ENCODE measurements around the gene DIAPH2.
"Not testable (repeated sequence)": the region's sequence is repeated elsewhere in the genome, so short reads cannot be mapped to it uniquely, and the experiment has no call there.

Gene DIAPH2

DNA sequence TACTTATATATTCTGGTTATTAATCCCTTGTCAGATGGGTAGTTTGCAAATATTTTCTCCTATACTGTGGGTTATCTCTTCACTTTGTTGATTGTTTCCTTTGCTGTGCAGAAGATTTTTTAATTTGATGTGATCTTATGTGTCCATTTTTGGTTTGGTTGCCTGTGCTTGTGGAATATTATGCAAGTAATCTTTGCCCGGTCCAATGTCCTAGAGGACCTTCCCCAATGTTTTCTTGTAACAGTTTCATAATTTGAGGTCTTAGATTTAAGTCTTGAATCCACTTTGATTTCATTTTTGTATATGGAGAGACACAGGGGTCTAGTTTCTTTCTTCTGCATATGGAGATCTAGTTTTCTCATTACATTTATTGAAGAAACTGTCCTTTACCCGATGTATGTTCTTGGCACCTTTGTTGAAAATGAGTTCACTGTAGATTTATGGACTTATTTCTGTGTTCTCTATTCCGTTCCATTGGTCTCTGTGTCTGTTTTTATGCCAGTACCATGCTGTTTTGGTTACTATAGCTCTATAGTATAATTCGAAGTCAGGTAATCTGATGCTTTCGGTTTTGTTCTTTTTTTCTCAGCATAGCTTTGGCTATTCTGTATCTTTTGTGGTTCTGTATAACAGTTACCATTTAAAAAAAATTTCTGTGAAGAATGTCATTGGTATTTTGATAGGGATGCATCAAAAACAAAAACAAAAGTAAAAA is 34.7 kb downstream of the DIAPH2 start:
- DNase-seq, result no peak

- no peak for DNase-seq
Observed at GRCh38 chrX:96721354-96721753, 36.7 kb downstream of the DIAPH2 start.

GRCh38 chrX:96722781-96723180 is 38.1 kb downstream of the DIAPH2 start:
- DNase-seq, result peak; percentile 53 to 78

GRCh38 chrX:96729053-96729452 is 44.4 kb downstream of the DIAPH2 start:
- no peak for DNase-seq

- no peak for DNase-seq
Observed at GRCh38 chrX:96729868-96730643, 45.4 kb downstream of the DIAPH2 start.

DNA sequence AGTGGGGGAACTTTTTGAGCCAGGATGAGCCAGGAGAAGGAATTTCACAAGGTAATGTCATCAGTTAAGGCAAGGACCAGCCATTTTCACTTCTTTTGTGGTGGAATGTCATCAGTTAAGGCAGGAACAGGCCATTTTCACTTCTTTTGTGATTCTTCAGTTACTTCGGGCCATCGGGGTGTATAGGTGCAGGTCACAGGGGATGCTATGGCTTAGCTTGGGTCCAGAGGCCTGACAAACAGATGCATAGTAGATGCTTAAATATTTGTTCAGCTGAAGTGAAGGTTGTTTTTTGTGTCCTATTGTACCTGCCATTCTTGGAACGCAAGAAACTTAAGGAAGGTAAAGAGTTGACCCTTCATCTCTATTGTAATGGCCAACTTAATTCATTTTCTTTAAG is 46.4 kb downstream of the DIAPH2 start:
- not testable (repeated sequence) for DNase-seq

GRCh38 chrX:96743367-96744073 is 58.9 kb downstream of the DIAPH2 start:
- DNase-seq, result no peak

DNA sequence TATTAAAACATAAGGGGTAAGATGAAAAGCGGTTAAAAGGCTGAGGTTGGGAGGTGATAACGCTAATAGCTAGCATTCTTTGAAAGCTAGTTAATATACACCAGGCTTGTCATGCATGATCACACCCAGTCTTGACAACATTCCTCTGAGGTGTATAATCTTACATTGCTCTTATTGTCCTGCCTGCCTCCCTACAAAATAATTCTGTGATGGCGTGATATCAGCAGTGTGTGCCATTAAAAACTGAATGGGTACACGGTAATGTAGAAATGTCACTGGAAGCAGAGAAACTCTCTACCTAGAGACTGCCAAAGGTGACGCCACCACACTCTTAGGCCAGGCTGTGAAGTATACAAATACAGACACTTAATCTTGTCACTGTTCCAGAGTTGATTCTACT is 68.1 kb downstream of the DIAPH2 start:
- no peak for DNase-seq

- no peak for DNase-seq
Observed at GRCh38 chrX:96753230-96753629, 68.6 kb downstream of the DIAPH2 start.

GRCh38 chrX:96756491-96756890 is 71.8 kb downstream of the DIAPH2 start:
- DNase-seq, result no peak

DNA sequence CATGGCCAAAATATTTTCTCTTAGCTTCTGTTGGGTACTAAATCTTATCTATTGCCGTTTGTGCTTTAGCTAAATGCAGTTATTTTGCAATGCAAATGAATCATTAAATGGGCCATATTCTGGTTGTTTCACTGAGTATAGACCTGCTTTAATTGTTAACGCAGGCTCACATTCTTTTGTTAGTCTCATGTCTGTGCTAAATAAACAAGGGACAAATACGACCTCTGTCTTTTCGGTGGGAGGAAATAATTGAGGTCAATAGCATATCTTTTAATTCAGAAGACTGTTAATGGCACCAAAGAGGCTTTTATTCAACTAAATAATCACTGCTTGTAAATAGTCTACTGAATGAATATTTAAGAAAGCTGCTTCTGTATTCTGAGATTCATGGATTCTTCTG is 76.9 kb downstream of the DIAPH2 start:
- no peak for DNase-seq

DNA sequence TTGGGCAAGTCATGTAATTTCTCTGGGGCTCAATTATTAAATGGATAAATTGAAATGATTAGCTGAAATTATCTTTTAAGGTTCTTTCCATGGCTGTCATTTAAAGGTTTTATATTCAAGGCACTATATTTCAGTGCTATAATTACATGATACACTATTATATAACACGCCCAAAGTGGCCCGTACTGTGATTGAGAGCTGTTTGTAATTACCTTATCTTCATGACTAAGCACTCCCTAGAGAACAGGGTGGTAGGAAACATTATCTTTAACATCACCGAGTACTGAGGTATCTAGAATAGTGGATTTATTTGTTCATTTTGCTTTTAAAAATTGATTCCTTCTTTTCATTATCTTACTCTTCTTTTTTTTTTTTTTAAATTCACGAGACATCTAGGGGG is 79.0 kb downstream of the DIAPH2 start:
- DNase-seq, result no peak

GRCh38 chrX:96764864-96765263 is 80.2 kb downstream of the DIAPH2 start:
- DNase-seq, result no peak

GRCh38 chrX:96770315-96770714 is 85.7 kb downstream of the DIAPH2 start:
- DNase-seq, result no peak

- peak; percentile 12 to 25 for DNase-seq
Observed at GRCh38 chrX:96771486-96771885, 86.8 kb downstream of the DIAPH2 start.

DNA sequence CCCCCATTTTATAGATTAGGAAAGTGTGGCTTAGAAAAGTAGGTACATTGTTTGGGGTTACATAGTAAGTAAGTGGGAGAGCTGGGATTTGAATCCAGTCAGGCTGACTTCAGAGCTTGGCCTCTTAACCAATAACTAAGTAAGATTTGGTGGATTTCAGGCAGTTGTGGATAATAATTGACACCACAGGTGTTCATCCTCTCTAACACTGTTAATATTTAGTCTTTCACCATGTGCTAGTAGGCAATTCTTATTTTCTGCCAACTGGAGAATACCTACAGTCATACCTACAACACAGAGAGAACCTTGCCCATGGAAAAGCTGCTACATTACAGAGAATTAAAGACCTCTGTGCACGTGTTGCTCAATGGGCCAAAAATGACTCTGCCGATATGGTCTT is 89.5 kb downstream of the DIAPH2 start:
- DNase-seq, result no peak

GRCh38 chrX:96776966-96777365 is 92.3 kb downstream of the DIAPH2 start:
- no peak for DNase-seq

DNA sequence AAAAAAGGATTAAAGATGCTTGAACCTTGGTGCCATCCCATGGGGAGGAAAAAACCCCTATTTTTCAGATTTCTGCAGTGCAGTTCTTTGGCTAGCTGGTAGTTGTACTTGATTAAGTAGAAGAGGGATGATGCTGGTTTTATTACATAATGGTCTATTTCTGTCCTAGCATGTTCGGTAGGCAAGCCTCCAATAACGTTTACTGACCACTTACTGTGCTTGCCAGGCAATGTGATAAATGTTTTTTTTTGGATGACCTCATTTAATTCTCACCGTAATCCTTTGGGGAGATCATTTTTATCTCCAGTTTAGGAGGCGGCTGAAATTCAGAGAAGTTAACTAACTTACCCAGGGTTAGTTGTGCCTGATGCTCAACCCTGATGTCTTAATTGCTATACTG is 106.9 kb downstream of the DIAPH2 start:
- DNase-seq, result no peak

DNA sequence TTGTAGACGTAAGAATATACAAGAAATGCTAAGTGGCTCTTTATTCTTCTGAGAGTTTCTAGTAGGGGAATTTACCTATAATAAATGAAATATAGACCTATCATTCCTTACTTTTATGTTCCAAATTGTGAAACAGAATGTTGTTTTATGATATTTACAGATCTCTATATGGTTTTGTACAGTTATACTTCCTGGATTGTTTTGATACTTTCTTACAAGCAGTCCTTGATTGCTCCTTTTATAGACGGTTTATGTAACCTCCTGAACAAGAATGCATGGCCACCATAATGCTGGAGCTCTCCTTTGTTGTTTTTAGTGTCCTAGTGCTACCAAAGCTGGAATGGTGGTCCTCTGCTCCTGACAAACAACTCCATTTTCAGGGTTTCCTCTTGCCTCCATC is 107.4 kb downstream of the DIAPH2 start:
- DNase-seq, result no peak

- DNase-seq, result no peak
Observed at GRCh38 chrX:96798982-96799381, 114.3 kb downstream of the DIAPH2 start.

GRCh38 chrX:96807318-96807717 is 122.7 kb downstream of the DIAPH2 start:
- DNase-seq, result no peak

- DNase-seq, result no peak
Observed at GRCh38 chrX:96820935-96821334, 136.3 kb downstream of the DIAPH2 start.

- no peak for DNase-seq
Observed at GRCh38 chrX:96824166-96824565, 139.5 kb downstream of the DIAPH2 start.

GRCh38 chrX:96833333-96833732 is 148.7 kb downstream of the DIAPH2 start:
- no peak for DNase-seq

All from inflammatory macrophage (primary cell).